Neutrophil (primary cell): ENCODE results near the gene ROR2.

Source experiments
- H3K27ac ChIP-seq: fragments of 200-600 bp; sonication (generic); 2 replicates; pipeline ENCODE4 v1.5.1; 2016; ENCODE audit warnings: mild to moderate bottlenecking, moderate library complexity
- H3K27me3 ChIP-seq: fragments of 200-600 bp; sonication (generic); 2 replicates; pipeline ENCODE4 v1.6.0; 2016; ENCODE audit warnings: mild to moderate bottlenecking
- H3K36me3 ChIP-seq: fragments of 200-600 bp; sonication (generic); 2 replicates; pipeline ENCODE4 v1.5.1; 2017
- H3K4me1 ChIP-seq, 2 experiments: fragments of 200-600 bp in 1 of 2; sonication (generic) in 1 of 2; 1 replicate in 1 of 2; 2 replicates in 1 of 2; pipeline versions ENCODE4 v1.5.1 to v1.6.1; 2013 to 2016; ENCODE audit warnings: low read depth in 1 of 2, low read length in 1 of 2, mild to moderate bottlenecking in 1 of 2, moderate library complexity in 1 of 2; ENCODE audit not compliant: control insufficient read depth in 1 of 2, insufficient read depth in 1 of 2
- H3K4me3 ChIP-seq, 2 experiments: fragments of 200-600 bp in 1 of 2; sonication (generic) in 1 of 2; 1 replicate in 1 of 2; 2 replicates in 1 of 2; pipeline ENCODE4 v1.5.1; 2013 to 2016; ENCODE audit warnings: low read depth in 1 of 2, low read length in 1 of 2, mild to moderate bottlenecking in 1 of 2, moderate library complexity in 1 of 2
- H3K9me3 ChIP-seq: fragments of 200-600 bp; sonication (generic); 2 replicates; pipeline ENCODE4 v1.5.1; 2016
- CTCF ChIP-seq: fragments of 200-600 bp; sonication (generic); IDR thresholded peaks from 2 replicates; pipeline ENCODE4 v1.5.1; 2016; ENCODE audit warnings: antibody characterized with exemption

The ROR2 gene

GRCh38 chr9:91954841-91955471 is 4.9 kb upstream of the ROR2 start:
- TF ChIP-seq CTCF = no peak
- H3K4me1 ChIP-seq = peaks cover 4 to 6% of the 10 kb centered on the region in 2 experiments
- H3K27ac ChIP-seq = no peak overlapping the region
- peaks cover 64% of the 10 kb centered on the region for H3K27me3 ChIP-seq
- no peak overlapping the region for H3K4me3 ChIP-seq
- H3K36me3 ChIP-seq = no peaks in the 10 kb centered on the region
- H3K9me3 ChIP-seq = no peaks in the 10 kb centered on the region

GRCh38 chr9:91953718-91954117 is 3.7 kb upstream of the ROR2 start:
- H3K36me3 ChIP-seq = no peaks in the 10 kb centered on the region
- no peak for TF ChIP-seq CTCF
- H3K27me3 ChIP-seq = peaks cover 77% of the 10 kb centered on the region
- peaks cover 9 to 14% of the 10 kb centered on the region in 2 experiments for H3K4me1 ChIP-seq
- H3K4me3 ChIP-seq = no peak overlapping the region
- H3K9me3 ChIP-seq = no peaks in the 10 kb centered on the region
- H3K27ac ChIP-seq = no peak overlapping the region

- peaks cover 93% of the 10 kb centered on the region for H3K27me3 ChIP-seq
- TF ChIP-seq CTCF = no peak
- no peak overlapping the region for H3K27ac ChIP-seq
- H3K9me3 ChIP-seq = no peaks in the 10 kb centered on the region
- H3K4me3 ChIP-seq = no peak overlapping the region
- H3K36me3 ChIP-seq = no peaks in the 10 kb centered on the region
- H3K4me1 ChIP-seq = peaks cover 9 to 14% of the 10 kb centered on the region in 2 experiments
Observed at GRCh38 chr9:91951944-91952520, 2.0 kb upstream of the ROR2 start.

GRCh38 chr9:91949392-91949945 is 559 bp downstream of the ROR2 start:
- peaks cover 9 to 14% of the 10 kb centered on the region in 2 experiments for H3K4me1 ChIP-seq
- H3K4me3 ChIP-seq = peak overlapping the region in 1 of 2 experiments; percentile 5
- peaks cover 98% of the 10 kb centered on the region for H3K27me3 ChIP-seq
- no peaks in the 10 kb centered on the region for H3K36me3 ChIP-seq
- no peaks in the 10 kb centered on the region for H3K9me3 ChIP-seq
- no peak for TF ChIP-seq CTCF
- H3K27ac ChIP-seq = no peak overlapping the region

GRCh38 chr9:91948597-91949391 is 1.2 kb downstream of the ROR2 start:
- Histone ChIP-seq H3K27me3 (peaks cover 100% of the 10 kb centered on the region), H3K4me1 (peaks cover 9 to 14% of the 10 kb centered on the region in 2 experiments), H3K4me3 (no peak overlapping the region), H3K9me3 (no peaks in the 10 kb centered on the region), H3K27ac (no peak overlapping the region), H3K36me3 (no peaks in the 10 kb centered on the region)
- no peak for TF ChIP-seq CTCF
